DND-41 (cell line): Measurements from ENCODE around the gene MORN3.

ENCODE experiments used
- EZH2 ChIP-seq: IDR thresholded peaks from 3 replicates; pipeline ENCODE4 v1.6.1; 2012; ENCODE audit warnings: borderline replicate concordance, low read depth, mild to moderate bottlenecking, moderate library complexity, low read length, inconsistent platforms; ENCODE audit not compliant: severe bottlenecking
- TF ChIP-seq, protein P1 (sequence below): IDR thresholded peaks from 2 replicates; pipeline ENCODE4 v1.5.1; 2012; ENCODE audit warnings: borderline replicate concordance, low read length, moderate library complexity, mild to moderate bottlenecking; ENCODE audit not compliant: poor library complexity, severe bottlenecking; ENCODE audit errors: extremely low read depth

DNA sequence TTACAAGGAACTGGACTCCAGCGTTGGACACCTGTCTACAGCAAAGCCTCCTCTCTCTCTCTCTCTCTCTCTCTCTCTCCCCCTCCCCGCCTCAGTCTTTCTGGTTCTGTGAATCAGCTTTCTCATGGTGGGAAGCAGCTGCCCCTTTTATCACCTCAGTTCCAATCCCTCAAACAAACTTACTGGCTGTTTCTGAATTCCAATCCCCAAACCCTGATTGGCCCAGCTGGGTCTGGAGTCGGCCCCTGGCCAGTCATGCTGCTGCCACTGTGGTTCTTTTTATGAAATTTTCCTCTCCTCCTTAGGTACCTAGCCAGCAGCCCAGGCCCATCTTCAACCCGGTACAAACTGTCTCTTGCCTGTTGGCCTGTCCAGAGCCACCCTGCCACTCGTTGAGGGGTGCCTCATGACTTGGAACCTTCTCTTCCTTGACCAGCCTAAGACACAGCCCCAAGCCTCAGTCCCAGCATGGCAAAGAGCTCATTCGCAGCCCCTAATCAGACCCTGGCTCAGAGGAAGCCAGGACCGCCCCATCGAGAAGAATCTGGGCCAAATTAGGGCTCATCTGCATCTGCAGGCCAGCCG is 9.4 kb upstream of the MORN3 start:
- no peak for TF ChIP-seq EZH2
- TF ChIP-seq, protein P1, sequence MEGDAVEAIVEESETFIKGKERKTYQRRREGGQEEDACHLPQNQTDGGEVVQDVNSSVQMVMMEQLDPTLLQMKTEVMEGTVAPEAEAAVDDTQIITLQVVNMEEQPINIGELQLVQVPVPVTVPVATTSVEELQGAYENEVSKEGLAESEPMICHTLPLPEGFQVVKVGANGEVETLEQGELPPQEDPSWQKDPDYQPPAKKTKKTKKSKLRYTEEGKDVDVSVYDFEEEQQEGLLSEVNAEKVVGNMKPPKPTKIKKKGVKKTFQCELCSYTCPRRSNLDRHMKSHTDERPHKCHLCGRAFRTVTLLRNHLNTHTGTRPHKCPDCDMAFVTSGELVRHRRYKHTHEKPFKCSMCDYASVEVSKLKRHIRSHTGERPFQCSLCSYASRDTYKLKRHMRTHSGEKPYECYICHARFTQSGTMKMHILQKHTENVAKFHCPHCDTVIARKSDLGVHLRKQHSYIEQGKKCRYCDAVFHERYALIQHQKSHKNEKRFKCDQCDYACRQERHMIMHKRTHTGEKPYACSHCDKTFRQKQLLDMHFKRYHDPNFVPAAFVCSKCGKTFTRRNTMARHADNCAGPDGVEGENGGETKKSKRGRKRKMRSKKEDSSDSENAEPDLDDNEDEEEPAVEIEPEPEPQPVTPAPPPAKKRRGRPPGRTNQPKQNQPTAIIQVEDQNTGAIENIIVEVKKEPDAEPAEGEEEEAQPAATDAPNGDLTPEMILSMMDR, result no peak
